HG03103 (cell line): ENCODE results near the gene COL17A1.

Experiments
- ATAC-seq: cut with Tn5 transposase; IDR thresholded peaks from one replicate; pipeline ENCODE4 v1.9.1; 2021; ENCODE audit warnings: low read depth; ENCODE audit not compliant: unreplicated experiment

COL17A1 gene

GRCh38 chr10:104099269-104099668 is 13.6 kb upstream of the COL17A1 start:
- ATAC-seq = no peak

GRCh38 chr10:104098358-104098925 is 12.8 kb upstream of the COL17A1 start:
- no peak for ATAC-seq

- no peak for ATAC-seq
Measured at GRCh38 chr10:104096692-104097091, 11.0 kb upstream of the COL17A1 start.

GRCh38 chr10:104092749-104093148 is 7.1 kb upstream of the COL17A1 start:
- ATAC-seq = no peak

- no peak for ATAC-seq
Measured at GRCh38 chr10:104090611-104091010, 4.9 kb upstream of the COL17A1 start.

GRCh38 chr10:104089621-104090020 is 3.9 kb upstream of the COL17A1 start:
- no peak for ATAC-seq

- ATAC-seq = no peak
Measured at GRCh38 chr10:104088239-104088638, 2.6 kb upstream of the COL17A1 start.

GRCh38 chr10:104084482-104085142 is 1.1 kb downstream of the COL17A1 start:
- no peak for ATAC-seq

- ATAC-seq = no peak
Measured at GRCh38 chr10:104081998-104082397, 3.7 kb downstream of the COL17A1 start.

GRCh38 chr10:104080762-104081161 is 4.9 kb downstream of the COL17A1 start:
- ATAC-seq = no peak

GRCh38 chr10:104077663-104078151 is 8.0 kb downstream of the COL17A1 start:
- no peak for ATAC-seq

- no peak for ATAC-seq
Measured at GRCh38 chr10:104077247-104077646, 8.4 kb downstream of the COL17A1 start.

GRCh38 chr10:104076743-104077160 is 8.9 kb downstream of the COL17A1 start:
- ATAC-seq = no peak

GRCh38 chr10:104074505-104074904 is 11.2 kb downstream of the COL17A1 start:
- no peak for ATAC-seq

GRCh38 chr10:104072786-104073185 is 12.9 kb downstream of the COL17A1 start:
- no peak for ATAC-seq

GRCh38 chr10:104069613-104070012 is 16.1 kb downstream of the COL17A1 start:
- no peak for ATAC-seq

- ATAC-seq = no peak
Measured at GRCh38 chr10:104067525-104067924, 18.2 kb downstream of the COL17A1 start.

- no peak for ATAC-seq
Measured at GRCh38 chr10:104066945-104067344, 18.7 kb downstream of the COL17A1 start.

- no peak for ATAC-seq
Measured at GRCh38 chr10:104065748-104066147, 19.9 kb downstream of the COL17A1 start.

- no peak for ATAC-seq
Measured at GRCh38 chr10:104061196-104061595, 24.5 kb downstream of the COL17A1 start.

GRCh38 chr10:104059364-104059763 is 26.3 kb downstream of the COL17A1 start:
- no peak for ATAC-seq

GRCh38 chr10:104057717-104058116 is 28.0 kb downstream of the COL17A1 start:
- ATAC-seq = no peak
